Left ventricle myocardium inferior (tissue), 1 donor: ENCODE measurements around the gene SPTBN1. TPM values are rescaled to one million over a fixed set of nuclear protein-coding genes. Genes with fewer than 3 reads are reported as not detected.

Experiments used
- DNase-seq: peaks from one replicate; pipeline ENCODE4 v3.0.0-alpha.2; 2020
- H3K27ac ChIP-seq: fragments of 200-600 bp; replicated peaks from 2 replicates; pipeline ENCODE4 v1.8.0; 2021
- H3K27me3 ChIP-seq: fragments of 200-600 bp; 2 replicates; pipeline ENCODE4 v1.8.0; 2021; ENCODE audit warnings: low read depth
- H3K36me3 ChIP-seq: fragments of 200-600 bp; 2 replicates; pipeline ENCODE4 v1.8.0; 2021
- H3K4me1 ChIP-seq: fragments of 200-600 bp; 2 replicates; pipeline ENCODE4 v1.8.0; 2021
- H3K4me3 ChIP-seq: fragments of 200-600 bp; 2 replicates; pipeline ENCODE4 v1.8.0; 2021; ENCODE audit warnings: mild to moderate bottlenecking, moderate library complexity
- H3K9me3 ChIP-seq: fragments of 200-600 bp; replicated peaks from 2 replicates; pipeline ENCODE4 v1.8.0; 2021
- intact Hi-C: fragments of 100-400 bp; cut with micrococcal nuclease; formaldehyde crosslinking; loops from one replicate; pipeline ENCODE4 v1.11.0; 2022
- total RNA-seq: library from RNA; stranded (reverse); fragmentation: NEBNext Ultra II Directional; extraction: Animal tissue kit (Norgen Biotek cat#: 25700); gene quantifications from one replicate; pipeline ENCODE4 v1.2.1, GENCODE V29; 2021
- TF ChIP-seq, protein P1 (sequence below): fragments of 200-600 bp; IDR thresholded peaks from 2 replicates; pipeline ENCODE4 v1.8.0; 2021; ENCODE audit warnings: antibody characterized with exemption, mild to moderate bottlenecking, borderline replicate concordance
- donor health status: DM: no; HTN: yes; CAD: no; lungs with severe emphysema.

The SPTBN1 gene
- total RNA-seq, 1 donor from 2014 or later, result 484 TPM

DNA sequence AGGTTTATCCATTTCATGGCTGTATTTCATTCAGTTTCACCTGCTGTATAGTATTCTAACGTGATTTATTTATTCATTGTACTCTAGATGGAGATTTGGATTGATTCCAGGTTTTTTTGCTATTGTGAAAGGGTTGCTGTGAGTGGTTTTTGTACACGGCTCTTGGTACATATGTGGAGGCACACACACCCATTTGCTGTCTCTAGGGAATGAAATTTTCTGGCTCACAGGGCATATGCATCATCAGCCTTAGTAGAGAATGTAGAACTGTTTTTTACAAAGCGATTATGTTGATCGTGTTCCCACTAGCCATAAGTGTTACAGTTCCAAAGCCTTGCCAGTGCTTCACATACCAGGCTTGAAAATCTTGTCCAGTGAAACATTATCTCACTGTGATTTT is 5.1 kb downstream of the SPTBN1 start:
- TF ChIP-seq, protein P1, sequence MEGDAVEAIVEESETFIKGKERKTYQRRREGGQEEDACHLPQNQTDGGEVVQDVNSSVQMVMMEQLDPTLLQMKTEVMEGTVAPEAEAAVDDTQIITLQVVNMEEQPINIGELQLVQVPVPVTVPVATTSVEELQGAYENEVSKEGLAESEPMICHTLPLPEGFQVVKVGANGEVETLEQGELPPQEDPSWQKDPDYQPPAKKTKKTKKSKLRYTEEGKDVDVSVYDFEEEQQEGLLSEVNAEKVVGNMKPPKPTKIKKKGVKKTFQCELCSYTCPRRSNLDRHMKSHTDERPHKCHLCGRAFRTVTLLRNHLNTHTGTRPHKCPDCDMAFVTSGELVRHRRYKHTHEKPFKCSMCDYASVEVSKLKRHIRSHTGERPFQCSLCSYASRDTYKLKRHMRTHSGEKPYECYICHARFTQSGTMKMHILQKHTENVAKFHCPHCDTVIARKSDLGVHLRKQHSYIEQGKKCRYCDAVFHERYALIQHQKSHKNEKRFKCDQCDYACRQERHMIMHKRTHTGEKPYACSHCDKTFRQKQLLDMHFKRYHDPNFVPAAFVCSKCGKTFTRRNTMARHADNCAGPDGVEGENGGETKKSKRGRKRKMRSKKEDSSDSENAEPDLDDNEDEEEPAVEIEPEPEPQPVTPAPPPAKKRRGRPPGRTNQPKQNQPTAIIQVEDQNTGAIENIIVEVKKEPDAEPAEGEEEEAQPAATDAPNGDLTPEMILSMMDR, result no peak

DNA sequence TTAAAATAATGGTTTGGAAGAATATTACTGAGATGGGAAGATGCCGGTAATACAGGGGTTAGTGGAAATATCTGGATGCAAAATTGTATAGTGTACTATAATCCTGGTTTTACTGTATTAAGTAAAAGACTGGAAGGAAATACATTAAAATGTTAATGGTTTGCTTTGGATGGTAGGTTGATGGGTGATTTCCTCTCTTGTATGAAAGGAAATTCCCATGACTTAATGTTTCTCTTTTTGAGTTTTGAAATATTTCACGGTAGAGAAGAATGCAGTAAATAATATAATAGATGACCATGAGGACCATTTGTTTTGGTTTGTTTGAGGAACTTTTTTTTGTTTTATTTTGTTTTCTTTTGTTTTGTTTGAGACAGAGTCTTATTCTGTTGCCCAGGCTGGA is 8.2 kb downstream of the SPTBN1 start:
- Histone ChIP-seq H3K4me3 (no peak overlapping the region), H3K36me3 (peaks cover 5% of the 10 kb centered on the region), H3K27me3 (no peaks in the 10 kb centered on the region), H3K27ac (peak overlapping the region; percentile 99), H3K4me1 (peaks cover 97% of the 10 kb centered on the region), H3K9me3 (no peaks in the 10 kb centered on the region)
- TF ChIP-seq, protein P1, result no peak
- intact Hi-C loops, result no loop called here
- DNase-seq, result no peak

More for the DNA sequence above, 5.1 kb downstream of the SPTBN1 start:
- H3K4me3 ChIP-seq, result peak overlapping the region; percentile 87
- no peaks in the 10 kb centered on the region for H3K9me3 ChIP-seq
- no peak for DNase-seq
- H3K27me3 ChIP-seq, result no peaks in the 10 kb centered on the region
- intact Hi-C loops, result no loop called here
- peaks cover 99% of the 10 kb centered on the region for H3K4me1 ChIP-seq
- H3K36me3 ChIP-seq, result no peaks in the 10 kb centered on the region
- H3K27ac ChIP-seq, result peak overlapping the region; percentile 99

DNA sequence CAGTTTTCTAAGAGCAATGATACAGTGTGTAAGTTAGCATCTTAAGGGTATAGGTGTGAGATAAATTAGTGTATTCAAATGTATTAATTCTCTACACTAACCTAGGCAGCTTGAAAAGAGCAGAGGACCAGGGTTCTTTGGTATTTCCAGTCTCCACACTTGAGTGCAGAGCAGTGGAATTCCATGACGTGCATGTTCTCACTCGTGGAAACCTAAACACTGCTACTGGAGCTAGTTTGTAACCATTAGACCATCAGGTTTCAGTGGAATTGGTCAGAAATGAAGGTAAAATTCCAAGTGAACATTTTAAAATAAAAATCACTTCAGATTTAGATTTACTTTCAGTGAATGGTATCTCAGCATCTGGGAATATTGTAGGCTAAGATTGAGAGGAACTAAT is 9.0 kb downstream of the SPTBN1 start:
- no peaks in the 10 kb centered on the region for H3K27me3 ChIP-seq
- DNase-seq, result no peak
- intact Hi-C loops, result no loop called here
- no peaks in the 10 kb centered on the region for H3K9me3 ChIP-seq
- H3K4me3 ChIP-seq, result no peak overlapping the region
- peak overlapping the region; percentile 99 for H3K27ac ChIP-seq
- H3K4me1 ChIP-seq, result peaks cover 97% of the 10 kb centered on the region
- TF ChIP-seq, protein P1, result no peak
- peaks cover 5% of the 10 kb centered on the region for H3K36me3 ChIP-seq

DNA sequence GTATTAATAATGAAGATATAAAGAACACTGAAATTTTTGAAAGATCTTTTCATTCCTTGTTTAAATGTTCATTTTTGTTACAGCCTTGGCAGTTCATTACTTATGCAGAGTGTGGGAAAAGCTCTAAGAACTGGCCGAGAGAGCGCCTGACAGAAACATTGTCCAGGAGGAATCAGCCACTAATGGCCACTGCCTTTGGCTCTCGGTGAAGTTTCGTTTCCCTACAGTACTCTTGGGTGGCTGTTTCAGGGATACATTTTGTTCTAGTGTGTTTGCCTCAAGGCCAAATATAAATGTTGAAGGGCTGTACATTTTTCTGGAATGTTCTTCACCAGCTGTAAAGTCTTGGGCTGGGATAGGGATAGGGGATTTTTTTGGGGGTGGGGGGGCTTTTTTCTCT is 10.7 kb downstream of the SPTBN1 start:
- H3K4me1 ChIP-seq, result peaks cover 97% of the 10 kb centered on the region
- H3K27me3 ChIP-seq, result no peaks in the 10 kb centered on the region
- peak overlapping the region; percentile 86 for H3K27ac ChIP-seq
- peaks cover 5% of the 10 kb centered on the region for H3K36me3 ChIP-seq
- TF ChIP-seq, protein P1, result no peak
- peak overlapping the region; percentile 40 for H3K4me3 ChIP-seq
- no peak for DNase-seq
- intact Hi-C loops, result no loop called here
- H3K9me3 ChIP-seq, result no peaks in the 10 kb centered on the region

DNA sequence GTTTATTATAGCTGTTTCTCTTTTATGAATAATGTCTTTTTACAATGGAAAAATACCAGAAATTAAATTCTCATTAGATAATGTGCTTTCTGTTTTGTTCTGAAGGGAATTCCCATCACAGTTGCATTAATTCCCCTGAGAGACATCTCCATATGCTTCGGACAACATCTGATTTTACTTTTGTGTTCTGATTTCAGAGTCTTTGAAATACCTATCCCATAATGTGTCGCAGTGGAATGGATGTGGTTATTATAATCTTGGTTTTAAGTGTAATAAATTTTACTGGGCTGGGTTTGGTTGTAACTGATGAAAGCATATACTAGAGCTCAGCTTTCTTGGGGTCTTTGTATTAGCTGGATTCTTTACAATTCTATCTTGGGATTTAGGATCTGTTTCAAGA is 12.5 kb downstream of the SPTBN1 start:
- intact Hi-C loops, result no loop called here
- no peak for DNase-seq
- no peaks in the 10 kb centered on the region for H3K9me3 ChIP-seq
- peaks cover 5% of the 10 kb centered on the region for H3K36me3 ChIP-seq
- TF ChIP-seq, protein P1, result no peak
- H3K27ac ChIP-seq, result peak overlapping the region; percentile 86
- peaks cover 96% of the 10 kb centered on the region for H3K4me1 ChIP-seq
- H3K27me3 ChIP-seq, result no peaks in the 10 kb centered on the region
- peak overlapping the region; percentile 66 for H3K4me3 ChIP-seq

DNA sequence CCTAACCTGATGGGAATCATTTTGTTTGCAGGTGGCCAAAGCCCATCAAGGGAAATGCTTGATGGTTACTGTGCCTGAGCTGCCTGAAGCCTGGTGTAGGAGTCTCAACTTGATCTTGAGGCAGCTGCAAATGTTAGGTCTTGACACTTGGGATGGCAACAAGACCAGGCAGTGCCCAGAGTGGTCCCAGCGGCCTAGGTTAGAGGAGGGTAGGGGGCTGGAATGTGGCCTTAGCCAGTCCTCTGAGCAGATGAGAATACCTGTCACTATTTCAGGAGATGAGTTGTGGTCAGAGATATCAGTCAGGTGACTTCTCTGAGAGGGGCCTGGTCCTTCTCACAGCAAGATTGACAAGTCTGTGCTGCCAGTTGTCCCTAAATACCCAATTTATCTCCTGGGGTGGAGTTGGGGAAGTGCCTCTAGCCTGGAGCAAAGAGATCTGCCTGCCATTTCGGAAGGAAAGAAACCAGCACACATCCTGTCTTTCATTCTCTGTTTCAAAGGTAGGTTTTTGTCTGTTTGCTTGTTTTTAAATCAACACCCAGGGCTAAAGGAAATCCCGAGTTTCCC is 13.4 kb downstream of the SPTBN1 start:
- Histone ChIP-seq H3K4me1 (peaks cover 96% of the 10 kb centered on the region), H3K36me3 (peaks cover 5% of the 10 kb centered on the region), H3K4me3 (peak overlapping the region; percentile 66), H3K27me3 (no peaks in the 10 kb centered on the region), H3K27ac (peak overlapping the region; percentile 86), H3K9me3 (no peaks in the 10 kb centered on the region)
- intact Hi-C loops, result no loop called here
- no peak for DNase-seq
- TF ChIP-seq, protein P1, result no peak
